Trophoblast cell (in vitro differentiated cells and primary cell): ENCODE results near the gene TUBGCP3.

ENCODE experiments used
- DNase-seq, 2 donors: peaks; one replicate each; pipeline ENCODE4 v3.0.0-alpha.2; 2016
- H2AFZ ChIP-seq: 2 replicates; pipeline ENCODE4 v1.6.1; 2013; ENCODE audit warnings: low read length, moderate library complexity, mild to moderate bottlenecking; ENCODE audit not compliant: insufficient read depth, poor library complexity
- H2AK5ac ChIP-seq: 2 replicates; pipeline ENCODE4 v1.6.1; 2013; ENCODE audit warnings: mild to moderate bottlenecking, low read length
- H2BK120ac ChIP-seq: 2 replicates; pipeline ENCODE4 v1.6.1; 2013; ENCODE audit warnings: low read length, mild to moderate bottlenecking, moderate library complexity; ENCODE audit not compliant: insufficient read depth, poor library complexity
- H2BK12ac ChIP-seq: 2 replicates; pipeline ENCODE4 v1.6.1; 2013; ENCODE audit warnings: mild to moderate bottlenecking, low read length, moderate library complexity
- H2BK5ac ChIP-seq: 2 replicates; pipeline ENCODE4 v1.6.1; 2013; ENCODE audit warnings: low read length, low read depth, moderate library complexity, mild to moderate bottlenecking; ENCODE audit not compliant: poor library complexity
- H3K14ac ChIP-seq: 2 replicates; pipeline ENCODE4 v1.6.1; 2013; ENCODE audit warnings: mild to moderate bottlenecking, low read length
- H3K18ac ChIP-seq: 2 replicates; pipeline ENCODE4 v1.6.1; 2013; ENCODE audit warnings: mild to moderate bottlenecking, low read length
- H3K23ac ChIP-seq: 2 replicates; pipeline ENCODE4 v1.6.1; 2013; ENCODE audit warnings: low read length
- H3K27ac ChIP-seq: 2 replicates; pipeline ENCODE4 v1.5.1; 2013; ENCODE audit warnings: low read depth, mild to moderate bottlenecking, inconsistent platforms, low read length, moderate library complexity
- H3K27me3 ChIP-seq: 2 replicates; pipeline ENCODE4 v1.6.1; 2013; ENCODE audit warnings: inconsistent platforms, mild to moderate bottlenecking, low read length, moderate library complexity; ENCODE audit not compliant: insufficient read depth
- H3K36me3 ChIP-seq, 2 experiments: 1 replicate in 1 of 2; 2 replicates in 1 of 2; pipeline ENCODE4 v1.6.1; 2013; ENCODE audit warnings: low read length in 2 of 2, mild to moderate bottlenecking in 2 of 2, moderate library complexity in 1 of 2; ENCODE audit not compliant: insufficient read depth in 2 of 2, control insufficient read depth in 1 of 2
- H3K4ac ChIP-seq: 2 replicates; pipeline ENCODE4 v1.6.1; 2013; ENCODE audit warnings: low read depth, mild to moderate bottlenecking, low read length, moderate library complexity
- H3K4me1 ChIP-seq, 2 experiments: 1 replicate in 1 of 2; 2 replicates in 1 of 2; pipeline ENCODE4 v1.6.1; 2013; ENCODE audit warnings: low read length in 2 of 2, mild to moderate bottlenecking in 2 of 2, moderate library complexity in 1 of 2; ENCODE audit not compliant: insufficient read depth in 2 of 2, control insufficient read depth in 1 of 2
- H3K4me2 ChIP-seq: 2 replicates; pipeline ENCODE4 v1.6.1; 2013; ENCODE audit warnings: inconsistent platforms, mild to moderate bottlenecking, low read length, moderate library complexity
- H3K4me3 ChIP-seq: 2 replicates; pipeline ENCODE4 v1.5.1; 2013; ENCODE audit warnings: mild to moderate bottlenecking, low read depth, low read length, inconsistent platforms
- H3K79me1 ChIP-seq: one replicate; pipeline ENCODE4 v1.6.1; 2013; ENCODE audit warnings: low read length
- H3K79me2 ChIP-seq: 2 replicates; pipeline ENCODE4 v1.6.1; 2013; ENCODE audit warnings: low read length, mild to moderate bottlenecking; ENCODE audit not compliant: control insufficient read depth, insufficient read depth, poor library complexity
- H3K9ac ChIP-seq: 2 replicates; pipeline ENCODE4 v1.6.1; 2013; ENCODE audit warnings: mild to moderate bottlenecking, low read length
- H3K9me3 ChIP-seq: 2 replicates; pipeline ENCODE4 v1.6.1; 2013; ENCODE audit warnings: low read depth, mild to moderate bottlenecking, control low read depth, inconsistent platforms, low read length; ENCODE audit not compliant: insufficient read depth
- H4K12ac ChIP-seq: 2 replicates; pipeline ENCODE4 v1.6.1; 2013; ENCODE audit warnings: low read depth, mild to moderate bottlenecking, low read length, moderate library complexity
- H4K8ac ChIP-seq: 2 replicates; pipeline ENCODE4 v1.6.1; 2013; ENCODE audit warnings: low read depth, mild to moderate bottlenecking, low read length, moderate library complexity
- H4K91ac ChIP-seq: one replicate; pipeline ENCODE4 v1.6.1; 2013; ENCODE audit warnings: low read depth, mild to moderate bottlenecking, low read length, moderate library complexity
- WGBS: extraction: QIAGEN DNeasy Blood & Tissue Kit; methylation state at CpG from one replicate; pipeline ENCODE4 v1.1.7; 2013; ENCODE audit warnings: missing lambda C conversion rate; ENCODE audit not compliant: insufficient read length, insufficient coverage; ENCODE audit errors: extremely low coverage; 5-methylcytosine and 5-hydroxymethylcytosine counted together

TUBGCP3 gene

GRCh38 chr13:112452380-112453206, 135.4 kb downstream of the TUBGCP3 start:
- H3K79me1 ChIP-seq: no peaks in the 10 kb centered on the region
- H3K4me3 ChIP-seq: no peak overlapping the region
- H4K8ac ChIP-seq: no peak overlapping the region
- H2AFZ ChIP-seq: no peak overlapping the region
- no peak overlapping the region for H3K27ac ChIP-seq
- H4K91ac ChIP-seq: no peak overlapping the region
- H3K79me2 ChIP-seq: no peaks in the 10 kb centered on the region
- no peak overlapping the region for H3K9ac ChIP-seq
- H2AK5ac ChIP-seq: no peak overlapping the region
- no peak overlapping the region for H3K4ac ChIP-seq
- peaks cover 0 to 3% of the 10 kb centered on the region in 2 experiments for H3K4me1 ChIP-seq
- H2BK5ac ChIP-seq: no peak overlapping the region
- H4K12ac ChIP-seq: no peak overlapping the region
- no peak overlapping the region for H3K18ac ChIP-seq
- H3K14ac ChIP-seq: no peak overlapping the region
- H3K23ac ChIP-seq: no peak overlapping the region
- no peak overlapping the region for H2BK120ac ChIP-seq
- no peak overlapping the region for H3K4me2 ChIP-seq
- no CpG with 5 or more reads among the region's 36 CpGs for WGBS
- no peak for DNase-seq
- H3K9me3 ChIP-seq: no peaks in the 10 kb centered on the region
- no peaks in the 10 kb centered on the region for H3K36me3 ChIP-seq
- no peaks in the 10 kb centered on the region for H3K27me3 ChIP-seq
- H2BK12ac ChIP-seq: no peak overlapping the region

GRCh38 chr13:112451512-112452379, 136.2 kb downstream of the TUBGCP3 start:
- H2BK12ac ChIP-seq: no peak overlapping the region
- WGBS: no CpG with 5 or more reads among the region's 43 CpGs

GRCh38 chr13:112450904-112451240, 137.1 kb downstream of the TUBGCP3 start:
- no peak overlapping the region for H2BK5ac ChIP-seq
- H3K4me2 ChIP-seq: no peak overlapping the region
- no peak overlapping the region for H4K12ac ChIP-seq
- no CpG with 5 or more reads among the region's 9 CpGs for WGBS
- H3K23ac ChIP-seq: no peak overlapping the region
- H3K9me3 ChIP-seq: no peaks in the 10 kb centered on the region
- no peak overlapping the region for H4K8ac ChIP-seq
- no peak overlapping the region for H3K14ac ChIP-seq
- no peak overlapping the region for H3K4ac ChIP-seq
- no peaks in the 10 kb centered on the region for H3K36me3 ChIP-seq
- no peak overlapping the region for H4K91ac ChIP-seq
- no peaks in the 10 kb centered on the region for H3K79me2 ChIP-seq
- H2BK12ac ChIP-seq: no peak overlapping the region
- no peak overlapping the region for H2BK120ac ChIP-seq
- H3K27ac ChIP-seq: no peak overlapping the region
- no peak overlapping the region for H3K4me3 ChIP-seq
- H2AK5ac ChIP-seq: no peak overlapping the region
- H3K79me1 ChIP-seq: no peaks in the 10 kb centered on the region
- H3K4me1 ChIP-seq: peaks cover 0 to 3% of the 10 kb centered on the region in 2 experiments
- no peak overlapping the region for H2AFZ ChIP-seq
- no peak overlapping the region for H3K18ac ChIP-seq
- no peak overlapping the region for H3K9ac ChIP-seq
- H3K27me3 ChIP-seq: no peaks in the 10 kb centered on the region
- DNase-seq: no peak

More at GRCh38 chr13:112451512-112452379, 136.2 kb downstream of the TUBGCP3 start:
- no peak overlapping the region for H2AFZ ChIP-seq
- H3K14ac ChIP-seq: no peak overlapping the region
- no peak overlapping the region for H3K18ac ChIP-seq
- H3K27ac ChIP-seq: no peak overlapping the region
- no peak overlapping the region for H3K9ac ChIP-seq
- DNase-seq: no peak
- no peak overlapping the region for H3K4me3 ChIP-seq
- H3K23ac ChIP-seq: no peak overlapping the region
- no peaks in the 10 kb centered on the region for H3K9me3 ChIP-seq
- H4K91ac ChIP-seq: no peak overlapping the region
- H3K79me1 ChIP-seq: no peaks in the 10 kb centered on the region
- H3K4me2 ChIP-seq: no peak overlapping the region
- H4K8ac ChIP-seq: no peak overlapping the region
- no peaks in the 10 kb centered on the region for H3K27me3 ChIP-seq
- H3K4me1 ChIP-seq: peaks cover 0 to 3% of the 10 kb centered on the region in 2 experiments
- no peak overlapping the region for H2BK5ac ChIP-seq
- H2BK120ac ChIP-seq: no peak overlapping the region
- no peak overlapping the region for H4K12ac ChIP-seq
- H3K4ac ChIP-seq: no peak overlapping the region
- H2AK5ac ChIP-seq: no peak overlapping the region
- H3K79me2 ChIP-seq: no peaks in the 10 kb centered on the region
- no peaks in the 10 kb centered on the region for H3K36me3 ChIP-seq

GRCh38 chr13:112450118-112450903, 137.6 kb downstream of the TUBGCP3 start:
- Histone ChIP-seq H2BK5ac (no peak overlapping the region), H3K27me3 (no peaks in the 10 kb centered on the region), H4K8ac (no peak overlapping the region), H3K4me2 (no peak overlapping the region), H3K36me3 (no peaks in the 10 kb centered on the region), H3K4me3 (no peak overlapping the region), H3K4ac (no peak overlapping the region), H4K12ac (no peak overlapping the region), H3K9ac (no peak overlapping the region), H3K23ac (no peak overlapping the region), H2AFZ (no peak overlapping the region), H4K91ac (no peak overlapping the region), H3K79me2 (no peaks in the 10 kb centered on the region), H3K4me1 (peaks cover 0 to 3% of the 10 kb centered on the region in 2 experiments), H3K9me3 (no peaks in the 10 kb centered on the region), H2AK5ac (no peak overlapping the region), H3K27ac (no peak overlapping the region), H2BK120ac (no peak overlapping the region), H3K79me1 (no peaks in the 10 kb centered on the region), H3K18ac (no peak overlapping the region), H2BK12ac (no peak overlapping the region), H3K14ac (no peak overlapping the region)
- no CpG with 5 or more reads among the region's 23 CpGs for WGBS
- no peak for DNase-seq
